Measurements from ENCODE around the gene MYOG. TPM values are rescaled to one million over a fixed set of nuclear protein-coding genes. Genes with fewer than 3 reads are reported as not detected.
A peak's percentile ranks its signal among the peaks of the same experiment; 100 is the strongest.

MYOG gene
- total and polyA plus RNA-seq, 10 of the 15 experiments (the other 5 are each of a cell fraction or from before 2014, with no cell fraction given), result not detected

GRCh38 chr1:203117611-203118575 is 32.1 kb upstream of the MYOG start:
- CTCF ChIA-PET, result interaction anchor here (0.8 to 7.2 kb wide), 25 partner anchors 9 to 198 kb away, joined by 3 to 91 read pairs (median 4); no protein-coding TSS in a partner anchor
- H3K4me3 ChIP-seq, result no peak overlapping the region
- H3K9me3 ChIP-seq (replicated peaks; ENCODE audit: control insufficient read depth, insufficient read depth, low read length), result no peaks in the 10 kb centered on the region
- H3K79me2 ChIP-seq (ENCODE audit: control insufficient read depth, insufficient read depth, low read length), result no peaks in the 10 kb centered on the region
- ATAC-seq (peak; percentile 96), FAIRE-seq (no peak), DNase-seq (ENCODE audit: low read depth, low spot score) (no peak)
- POLR2A ChIA-PET, result no interaction called here
- H3K27ac ChIP-seq (ENCODE audit: control insufficient read depth, insufficient read depth), result no peak overlapping the region
- H3K27me3 ChIP-seq (replicated peaks in 1 of 2; ENCODE audit: control insufficient read depth in 2 of 2, insufficient read depth in 2 of 2, low read length in 1 of 2), result peaks cover 6 to 9% of the 10 kb centered on the region in 2 experiments; a peak in 3 of 4 replicates
- H3K36me3 ChIP-seq (ENCODE audit: control insufficient read depth in 2 of 2, insufficient read depth in 2 of 2, low read length in 1 of 2), result no peaks in the 10 kb centered on the region
- H3K9ac ChIP-seq (ENCODE audit: control insufficient read depth, insufficient read depth, low read length), result no peak overlapping the region
- intact Hi-C loops (cut with micrococcal nuclease; ENCODE audit: unreplicated experiment), result loop anchor here (2.0 to 5.0 kb wide), 2 partner anchors 54 to 99 kb away; no protein-coding TSS in a partner anchor
- 31% methylated on average over 30 of the region's 35 CpGs for WGBS (ENCODE audit: insufficient coverage, insufficient replicate concordance, low lambda C conversion rate, missing lambda C conversion rate)
- H4K20me1 ChIP-seq (ENCODE audit: control insufficient read depth, insufficient read depth), result no peaks in the 10 kb centered on the region
- RAD21 ChIA-PET (ENCODE audit: unreplicated experiment), result interaction anchor here (0.7 to 2.6 kb wide), 13 partner anchors 49 to 366 kb away, joined by 3 to 31 read pairs (median 6); no protein-coding TSS in a partner anchor
- SMC1A ChIA-PET (ENCODE audit: uncharacterized antibody, unreplicated experiment), result interaction anchor here (0.8 to 3.1 kb wide), 12 partner anchors 15 to 154 kb away, joined by 3 to 36 read pairs (median 4); no protein-coding TSS in a partner anchor
- no TSS peak for BruUV-seq (replicated peaks)
- H3K4me1 ChIP-seq (ENCODE audit: control insufficient read depth, insufficient read depth, low read length), result no peaks in the 10 kb centered on the region
- in situ Hi-C loops (cut with MboI), result no loop called here
- no peak overlapping the region for H2AFZ ChIP-seq (ENCODE audit: control insufficient read depth, low read depth, low read length)
- H3K4me2 ChIP-seq (ENCODE audit: control insufficient read depth, insufficient read depth), result no peak overlapping the region
- TF ChIP-seq BMI1 (IDR thresholded peaks at IDR 0.05; ENCODE audit: borderline replicate concordance) (no peak), CTCF (IDR thresholded peaks at IDR 0.05 in 2 of 3, conservative IDR thresholded peaks at IDR 0.05 in 1 of 3; ENCODE audit: control insufficient read depth in 2 of 3, extremely low read depth in 1 of 3, insufficient read depth in 1 of 3, low read depth in 3 of 3, low read length in 3 of 3) (peak; percentile 28 to 72 (median 64)), IRF5 (IDR thresholded peaks at IDR 0.05; ENCODE audit: borderline replicate concordance) (no peak), RAD21 (IDR thresholded peaks at IDR 0.05; ENCODE audit: insufficient read depth, low read depth, low read length) (peak; percentile 47), IRF4 (IDR thresholded peaks at IDR 0.05; ENCODE audit: low read depth, low read length) (no peak), EGR1 (IDR thresholded peaks at IDR 0.05; ENCODE audit: borderline replicate concordance in 1 of 2, low read depth in 2 of 2, low read length in 2 of 2) (peak in 1 of 2 experiments; percentile 82; a peak in 2 of 3 replicates), SMC3 (IDR thresholded peaks at IDR 0.05; ENCODE audit: borderline replicate concordance, low read length) (peak; percentile 55; the same call in 1 of the 2 replicates), SP1 (IDR thresholded peaks at IDR 0.05; ENCODE audit: low read depth, low read length) (no peak), PAX5 (IDR thresholded peaks at IDR 0.05; ENCODE audit: borderline replicate concordance, low read depth, low read length) (no peak), BRCA1 (IDR thresholded peaks at IDR 0.05; ENCODE audit: low read depth, low read length) (no peak), DPF2 (IDR thresholded peaks at IDR 0.05) (no peak), ZNF622 (IDR thresholded peaks at IDR 0.05) (no peak), TCF7 (IDR thresholded peaks at IDR 0.05; ENCODE audit: borderline replicate concordance) (no peak)
- TF ChIP-seq, protein P1, sequence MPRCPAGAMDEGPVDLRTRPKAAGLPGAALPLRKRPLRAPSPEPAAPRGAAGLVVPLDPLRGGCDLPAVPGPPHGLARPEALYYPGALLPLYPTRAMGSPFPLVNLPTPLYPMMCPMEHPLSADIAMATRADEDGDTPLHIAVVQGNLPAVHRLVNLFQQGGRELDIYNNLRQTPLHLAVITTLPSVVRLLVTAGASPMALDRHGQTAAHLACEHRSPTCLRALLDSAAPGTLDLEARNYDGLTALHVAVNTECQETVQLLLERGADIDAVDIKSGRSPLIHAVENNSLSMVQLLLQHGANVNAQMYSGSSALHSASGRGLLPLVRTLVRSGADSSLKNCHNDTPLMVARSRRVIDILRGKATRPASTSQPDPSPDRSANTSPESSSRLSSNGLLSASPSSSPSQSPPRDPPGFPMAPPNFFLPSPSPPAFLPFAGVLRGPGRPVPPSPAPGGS (IDR thresholded peaks at IDR 0.05; ENCODE audit: borderline replicate concordance, insufficient read depth, low read depth, low read length, poor library complexity, severe bottlenecking), result no peak
